OCI-LY7 (cell line): ENCODE measurements around the gene RALGAPA2. TPM values are rescaled to one million over a fixed set of nuclear protein-coding genes. Genes with fewer than 3 reads are reported as not detected.
A peak's percentile ranks its signal among the peaks of the same experiment; 100 is the strongest.

Experiments
- BruUV-seq: library from RNA; stranded (reverse); fragments of 400-500 nt; replicated peaks from 2 replicates; lab custom pipeline; 2021; lab: Mats Ljungman, UMichigan
- CTCF ChIA-PET: fragments of 300-600 bp; sonication (Branson Sonifier 250); formaldehyde crosslinking; loops from one replicate; lab custom pipeline; 2022; ENCODE audit warnings: antibody characterized with exemption; ENCODE audit not compliant: unreplicated experiment; lab: Charles Lee
- POLR2A ChIA-PET: fragments of 300-600 bp; sonication (Branson Sonifier 250); formaldehyde crosslinking; loops from one replicate; lab custom pipeline; 2022; ENCODE audit warnings: antibody characterized with exemption; lab: Charles Lee
- DNase-seq: peaks from one replicate; pipeline ENCODE4 v3.0.0-alpha.2; 2015; ENCODE audit warnings: low spot score
- H2AFZ ChIP-seq: fragments of 200-600 bp; sonication (generic), shearing (Covaris generic); 2 replicates; pipeline ENCODE4 v1.6.1; 2014; ENCODE audit warnings: mild to moderate bottlenecking, antibody characterized with exemption, low read length, moderate library complexity
- H3K27ac ChIP-seq: fragments of 200-600 bp; sonication (generic); 2 replicates; pipeline ENCODE4 v1.5.1; 2014; ENCODE audit warnings: mixed run types, low read depth, mild to moderate bottlenecking, moderate library complexity, low read length, inconsistent platforms; ENCODE audit not compliant: poor library complexity, severe bottlenecking
- H3K36me3 ChIP-seq: fragments of 200-600 bp; sonication (generic); 2 replicates; pipeline ENCODE4 v1.6.1; 2014; ENCODE audit warnings: mild to moderate bottlenecking, antibody characterized with exemption, low read length, moderate library complexity, mixed read lengths; ENCODE audit not compliant: insufficient read depth
- H3K4me1 ChIP-seq: fragments of 200-600 bp; sonication (generic); 2 replicates; pipeline ENCODE4 v1.5.1; 2014; ENCODE audit warnings: mild to moderate bottlenecking, low read length; ENCODE audit not compliant: insufficient read depth, poor library complexity, severe bottlenecking
- H3K4me2 ChIP-seq: fragments of 200-600 bp; sonication (generic); 2 replicates; pipeline ENCODE4 v1.6.1; 2014; ENCODE audit warnings: mild to moderate bottlenecking, low read length
- H3K4me3 ChIP-seq: fragments of 200-600 bp; sonication (generic); 2 replicates; pipeline ENCODE4 v1.5.1; 2014; ENCODE audit warnings: mild to moderate bottlenecking, low read depth, low read length; ENCODE audit not compliant: poor library complexity, severe bottlenecking
- H3K79me2 ChIP-seq: fragments of 200-600 bp; sonication (generic); 2 replicates; pipeline ENCODE4 v1.6.1; 2016; ENCODE audit warnings: low read depth, mild to moderate bottlenecking, low read length, moderate library complexity, mixed read lengths; ENCODE audit not compliant: insufficient read depth
- H3K9me2 ChIP-seq: fragments of 200-600 bp; sonication (generic); 2 replicates; pipeline ENCODE4 v1.6.1; 2016; ENCODE audit warnings: mild to moderate bottlenecking, low read length, mixed read lengths; ENCODE audit not compliant: insufficient read depth
- H3K9me3 ChIP-seq: fragments of 200-600 bp; sonication (generic); 2 replicates; pipeline ENCODE4 v1.6.1; 2014; ENCODE audit warnings: mild to moderate bottlenecking, mixed run types, low read length, mixed read lengths
- H4K20me1 ChIP-seq: fragments of 200-600 bp; sonication (generic); 2 replicates; pipeline ENCODE4 v1.6.1; 2014; ENCODE audit warnings: mild to moderate bottlenecking, antibody characterized with exemption, low read length, moderate library complexity, mixed read lengths; ENCODE audit not compliant: insufficient read depth
- CTCF ChIP-seq: fragments of 200-600 bp; sonication (generic); conservative IDR thresholded peaks from 2 replicates; pipeline ENCODE4 v1.5.1; 2014; ENCODE audit warnings: mild to moderate bottlenecking, antibody characterized with exemption, low read length, moderate library complexity, mixed read lengths
- EZH2phosphoT487 ChIP-seq: fragments of 200-600 bp; sonication (generic); IDR thresholded peaks from 2 replicates; pipeline ENCODE4 v1.6.1; 2018; ENCODE audit warnings: low read depth, borderline replicate concordance, mild to moderate bottlenecking, mixed run types, antibody characterized with exemption, low read length, moderate library complexity, mixed read lengths
- intact Hi-C: fragments of 100-400 bp; cut with micrococcal nuclease; formaldehyde crosslinking; loops from one replicate; pipeline ENCODE4 v1.10.0; 2022; ENCODE audit not compliant: unreplicated experiment
- total RNA-seq, 2 experiments: library from RNA; depleted of rRNA in 1 of 2; stranded (reverse); fragments of >200 nt in 1 of 2; shearing (Covaris generic) in 1 of 2; gene quantifications; 2 replicates each; pipeline ENCODE4 v1.2.3, GENCODE V29; 2014 to 2022

Gene RALGAPA2
- total RNA-seq, 2 experiments from 2014 or later = 9.1 to 17.8 TPM

GRCh38 chr20:20719411-20719810 is 7.0 kb upstream of the RALGAPA2 start:
- Histone ChIP-seq H3K4me3 (no peak overlapping the region), H3K9me3 (no peaks in the 10 kb centered on the region), H2AFZ (no peak overlapping the region), H3K4me2 (no peak overlapping the region), H3K9me2 (no peaks in the 10 kb centered on the region), H3K27ac (no peak overlapping the region), H3K79me2 (no peaks in the 10 kb centered on the region), H3K4me1 (no peaks in the 10 kb centered on the region), H3K36me3 (no peaks in the 10 kb centered on the region), H4K20me1 (no peaks in the 10 kb centered on the region)
- POLR2A ChIA-PET = interaction anchor here (0.7 kb wide), 1 partner anchor 179 kb away, joined by 3 read pairs; no protein-coding TSS in a partner anchor
- no peak for DNase-seq
- BruUV-seq = no TSS peak
- CTCF ChIA-PET = no interaction called here
- TF ChIP-seq CTCF = no peak
- TF ChIP-seq EZH2phosphoT487 = no peak
- intact Hi-C loops = no loop called here

- peak overlapping the region; percentile 98 for H3K4me3 ChIP-seq
- no peaks in the 10 kb centered on the region for H3K36me3 ChIP-seq
- H3K9me2 ChIP-seq = no peaks in the 10 kb centered on the region
- H3K27ac ChIP-seq = no peak overlapping the region
- ChIA-PET CTCF (no interaction called here), POLR2A (interaction anchor here (0.6 to 1.1 kb wide), 4 partner anchors 10 to 1152 kb away, joined by 3 to 9 read pairs (median 3); no protein-coding TSS in a partner anchor)
- peaks cover 19% of the 10 kb centered on the region for H3K4me1 ChIP-seq
- peak overlapping the region; percentile 87 for H3K4me2 ChIP-seq
- no peak for DNase-seq
- BruUV-seq = no TSS peak
- H3K79me2 ChIP-seq = peaks cover 9% of the 10 kb centered on the region; the same call in 1 of the 2 replicates
- no peaks in the 10 kb centered on the region for H3K9me3 ChIP-seq
- intact Hi-C loops = loop anchor here (5.0 kb wide), 1 partner anchor 46 kb away; no protein-coding TSS in a partner anchor
- peak overlapping the region; percentile 99 for H2AFZ ChIP-seq
- no peaks in the 10 kb centered on the region for H4K20me1 ChIP-seq
- TF ChIP-seq EZH2phosphoT487 (no peak), CTCF (no peak)
Measured at GRCh38 chr20:20713244-20713765, 861 bp upstream of the RALGAPA2 start.

GRCh38 chr20:20712004-20712473 is 405 bp downstream of the RALGAPA2 start:
- POLR2A ChIA-PET = interaction anchor here (0.6 to 0.7 kb wide), 3 partner anchors 376 to 846 kb away, joined by 3 read pairs; no protein-coding TSS in a partner anchor
- no peaks in the 10 kb centered on the region for H3K9me2 ChIP-seq
- H3K4me2 ChIP-seq = peak overlapping the region; percentile 87
- CTCF ChIA-PET = no interaction called here
- no peak overlapping the region for H3K27ac ChIP-seq
- H3K4me1 ChIP-seq = peaks cover 19% of the 10 kb centered on the region
- no peaks in the 10 kb centered on the region for H4K20me1 ChIP-seq
- H3K79me2 ChIP-seq = peaks cover 9% of the 10 kb centered on the region; the same call in 1 of the 2 replicates
- H2AFZ ChIP-seq = peak overlapping the region; percentile 99
- intact Hi-C loops = loop anchor here (5.0 kb wide), 1 partner anchor 45 kb away; no protein-coding TSS in a partner anchor
- H3K9me3 ChIP-seq = no peaks in the 10 kb centered on the region
- H3K4me3 ChIP-seq = peak overlapping the region; percentile 98
- no peaks in the 10 kb centered on the region for H3K36me3 ChIP-seq
- TF ChIP-seq EZH2phosphoT487 = no peak
- TF ChIP-seq CTCF = no peak
- DNase-seq = no peak
- BruUV-seq = no TSS peak
